ENCODE data around the gene TMPRSS6.

- TF ChIP-seq CBX3 (IDR thresholded peaks at IDR 0.05; ENCODE audit: low read depth) = no peak
- no peak for TF ChIP-seq TCF7L2 (IDR thresholded peaks at IDR 0.05; ENCODE audit: borderline replicate concordance, extremely low read depth, insufficient read depth, insufficient read length)
- no peak for TF ChIP-seq CTCF (IDR thresholded peaks at IDR 0.05 in 2 of 3, conservative IDR thresholded peaks at IDR 0.05 in 1 of 3; ENCODE audit: borderline replicate concordance in 1 of 3, insufficient read depth in 1 of 3, low read depth in 2 of 3, low read length in 2 of 3)
- TF ChIP-seq ZNF274 (IDR thresholded peaks at IDR 0.05; ENCODE audit: low read depth, low read length) = no peak
- TF ChIP-seq ZFX (IDR thresholded peaks at IDR 0.05) = no peak
- no peak for TF ChIP-seq EZH2 (IDR thresholded peaks at IDR 0.05)
- no peak for TF ChIP-seq POLR2AphosphoS5 (IDR thresholded peaks at IDR 0.05; ENCODE audit: low read depth, low read length)
- TF ChIP-seq POLR2A (IDR thresholded peaks at IDR 0.05; ENCODE audit: borderline replicate concordance, extremely low read depth, insufficient read depth, insufficient read length) = no peak
Observed at GRCh38 chr22:37062702-37063381, 46.7 kb downstream of the TMPRSS6 start.

Measured in HCT116 (cell line).